GM12865 (cell line): ENCODE results near the gene PEX3.
"Not testable (repeated sequence)": the region's sequence is repeated elsewhere in the genome, so short reads cannot be mapped to it uniquely, and the experiment has no call there.

ENCODE experiments used
- DNase-seq: peaks from one replicate; pipeline ENCODE4 v3.0.0; 2010; ENCODE audit warnings: low read depth
- H3K4me3 ChIP-seq: 2 replicates; pipeline ENCODE4 v1.5.1; 2011; ENCODE audit warnings: mild to moderate bottlenecking, low read depth, low read length, control low read depth
- TF ChIP-seq, protein P1 (sequence below): IDR thresholded peaks from 2 replicates; pipeline ENCODE4 v1.5.1; 2011; ENCODE audit warnings: low read length, control low read depth, low read depth, inconsistent platforms; ENCODE audit not compliant: insufficient read depth; ENCODE audit errors: missing control alignments

The PEX3 gene

DNA sequence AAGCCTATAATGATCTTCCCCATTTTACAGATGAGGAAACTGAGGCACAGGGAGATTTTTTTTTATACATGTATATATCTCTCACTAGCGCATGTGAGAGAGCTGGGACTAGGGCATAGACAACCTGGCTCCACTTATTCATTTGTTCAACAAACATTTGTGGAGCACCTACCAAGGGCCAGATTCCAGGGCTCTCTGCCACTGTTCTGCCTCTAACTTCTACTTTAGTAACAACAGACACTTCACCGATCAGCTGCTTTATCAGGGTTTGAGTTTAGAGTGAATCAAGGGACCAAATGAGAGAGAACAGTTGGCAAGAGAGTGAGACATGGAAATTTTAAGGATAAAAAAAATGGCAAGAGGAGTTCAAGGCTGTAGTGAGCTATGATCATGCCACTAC lies 7.5 kb upstream of the PEX3 start:
- DNase-seq: no peak
- no peak overlapping the region for H3K4me3 ChIP-seq
- TF ChIP-seq, protein P1, sequence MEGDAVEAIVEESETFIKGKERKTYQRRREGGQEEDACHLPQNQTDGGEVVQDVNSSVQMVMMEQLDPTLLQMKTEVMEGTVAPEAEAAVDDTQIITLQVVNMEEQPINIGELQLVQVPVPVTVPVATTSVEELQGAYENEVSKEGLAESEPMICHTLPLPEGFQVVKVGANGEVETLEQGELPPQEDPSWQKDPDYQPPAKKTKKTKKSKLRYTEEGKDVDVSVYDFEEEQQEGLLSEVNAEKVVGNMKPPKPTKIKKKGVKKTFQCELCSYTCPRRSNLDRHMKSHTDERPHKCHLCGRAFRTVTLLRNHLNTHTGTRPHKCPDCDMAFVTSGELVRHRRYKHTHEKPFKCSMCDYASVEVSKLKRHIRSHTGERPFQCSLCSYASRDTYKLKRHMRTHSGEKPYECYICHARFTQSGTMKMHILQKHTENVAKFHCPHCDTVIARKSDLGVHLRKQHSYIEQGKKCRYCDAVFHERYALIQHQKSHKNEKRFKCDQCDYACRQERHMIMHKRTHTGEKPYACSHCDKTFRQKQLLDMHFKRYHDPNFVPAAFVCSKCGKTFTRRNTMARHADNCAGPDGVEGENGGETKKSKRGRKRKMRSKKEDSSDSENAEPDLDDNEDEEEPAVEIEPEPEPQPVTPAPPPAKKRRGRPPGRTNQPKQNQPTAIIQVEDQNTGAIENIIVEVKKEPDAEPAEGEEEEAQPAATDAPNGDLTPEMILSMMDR: no peak

DNA sequence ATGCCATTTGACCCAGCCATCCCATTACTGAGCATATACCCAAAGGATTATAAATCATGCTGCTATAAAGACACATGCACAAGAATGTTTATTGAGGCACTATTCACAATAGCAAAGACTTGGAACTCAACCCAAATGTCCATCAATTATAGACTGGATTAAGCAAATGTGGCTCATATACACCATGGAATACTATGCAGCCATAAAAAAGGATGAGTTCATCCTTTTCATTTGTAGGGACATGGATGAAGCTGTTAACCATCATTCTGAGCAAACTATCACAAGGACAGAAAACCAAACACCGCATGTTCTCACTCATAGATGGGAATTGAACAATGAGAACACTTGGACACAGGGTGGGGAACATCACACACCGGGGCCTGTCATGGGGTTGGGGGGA lies 2.7 kb upstream of the PEX3 start:
- DNase-seq, H3K4me3 ChIP-seq: not testable (repeated sequence)

DNA sequence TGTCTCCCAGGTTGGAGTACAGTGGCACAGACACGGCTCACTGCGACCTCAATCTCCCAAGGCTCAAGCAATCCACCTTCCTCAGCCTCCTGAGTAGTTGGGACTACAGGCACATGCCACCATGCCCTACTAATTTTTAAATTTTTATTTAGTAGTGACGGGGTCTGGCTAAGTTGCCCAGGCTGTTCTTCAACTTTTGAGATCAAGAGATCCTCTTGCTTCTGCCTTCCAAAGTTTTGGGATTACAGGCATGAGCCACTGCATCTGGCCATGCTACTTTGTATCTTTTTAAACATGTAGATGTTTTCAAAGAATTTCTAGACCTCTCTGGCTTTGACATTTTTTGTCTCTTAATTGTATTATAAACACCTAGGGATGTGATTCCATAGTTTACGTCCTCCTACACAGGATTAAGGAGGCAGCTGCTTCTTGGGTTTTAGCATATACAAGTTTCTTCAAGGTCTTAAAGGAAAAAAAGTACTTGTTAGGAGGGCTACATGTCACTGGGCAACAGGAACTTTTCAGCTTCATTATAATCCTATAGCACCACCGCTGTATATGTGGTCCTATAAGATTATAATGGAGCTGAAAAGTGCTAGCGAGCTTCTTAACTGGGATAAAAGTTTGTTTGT lies 1.4 kb upstream of the PEX3 start:
- no peak for DNase-seq
- TF ChIP-seq, protein P1: no peak

DNA sequence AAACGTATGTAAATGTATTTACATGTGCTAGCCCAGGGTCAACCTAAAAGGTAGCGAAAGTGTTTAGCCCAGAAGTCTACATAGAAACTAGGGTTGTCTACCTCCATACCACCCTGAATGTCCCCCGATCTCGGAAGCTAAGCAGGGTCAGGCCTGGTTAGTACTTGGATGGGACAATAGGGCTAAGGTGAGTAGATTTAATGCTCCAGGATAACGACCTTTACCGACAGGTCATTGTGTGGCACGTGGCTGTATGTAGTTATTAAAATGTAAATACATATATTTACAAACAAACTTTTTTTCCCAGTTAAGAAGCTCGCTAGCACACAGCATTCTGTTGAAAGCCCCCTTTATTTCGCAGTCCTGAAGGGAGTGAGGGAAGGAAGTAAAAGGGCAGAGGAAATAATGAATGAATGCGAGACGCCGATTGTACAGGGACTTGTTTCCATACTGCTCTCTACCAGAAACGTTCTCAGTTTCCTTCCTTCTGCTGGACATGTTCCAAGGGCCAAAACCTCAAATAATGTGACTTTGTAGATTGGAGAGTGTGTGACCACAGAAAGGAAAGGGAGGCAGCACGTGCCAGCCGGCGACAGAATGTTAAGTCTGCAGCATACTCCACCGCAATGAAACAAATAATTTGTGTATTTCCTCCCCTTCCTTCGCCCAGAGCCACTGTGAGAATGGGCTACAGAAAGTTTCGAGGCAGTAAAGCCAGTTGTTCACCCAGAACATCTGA lies 722 bp upstream of the PEX3 start:
- H3K4me3 ChIP-seq: peak overlapping the region; percentile 100
- peak; percentile 68 for DNase-seq
- TF ChIP-seq, protein P1: no peak

More for the DNA sequence above, 1.4 kb upstream of the PEX3 start:
- H3K4me3 ChIP-seq: peak overlapping the region; percentile 100

DNA sequence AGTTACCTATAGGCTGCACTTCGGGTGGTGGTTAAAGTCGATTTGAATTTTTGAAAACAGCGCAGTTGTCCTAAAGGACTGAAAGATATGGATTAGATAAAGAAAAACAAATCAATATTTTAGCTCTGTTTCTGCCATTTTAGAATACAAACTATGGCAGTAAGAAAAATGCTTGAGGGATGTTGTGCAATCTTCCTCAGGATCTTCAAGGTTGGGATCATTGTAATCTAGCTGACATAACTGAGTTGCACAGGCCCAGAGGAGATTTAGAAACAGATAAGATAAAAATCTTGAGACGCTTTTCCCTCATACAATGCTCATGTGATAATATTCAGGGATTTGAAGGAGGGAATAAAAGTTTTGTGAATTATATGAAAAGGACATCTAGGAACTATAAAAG lies 926 bp downstream of the PEX3 start:
- no peak for DNase-seq
- H3K4me3 ChIP-seq: peak overlapping the region; percentile 100
- TF ChIP-seq, protein P1: no peak

DNA sequence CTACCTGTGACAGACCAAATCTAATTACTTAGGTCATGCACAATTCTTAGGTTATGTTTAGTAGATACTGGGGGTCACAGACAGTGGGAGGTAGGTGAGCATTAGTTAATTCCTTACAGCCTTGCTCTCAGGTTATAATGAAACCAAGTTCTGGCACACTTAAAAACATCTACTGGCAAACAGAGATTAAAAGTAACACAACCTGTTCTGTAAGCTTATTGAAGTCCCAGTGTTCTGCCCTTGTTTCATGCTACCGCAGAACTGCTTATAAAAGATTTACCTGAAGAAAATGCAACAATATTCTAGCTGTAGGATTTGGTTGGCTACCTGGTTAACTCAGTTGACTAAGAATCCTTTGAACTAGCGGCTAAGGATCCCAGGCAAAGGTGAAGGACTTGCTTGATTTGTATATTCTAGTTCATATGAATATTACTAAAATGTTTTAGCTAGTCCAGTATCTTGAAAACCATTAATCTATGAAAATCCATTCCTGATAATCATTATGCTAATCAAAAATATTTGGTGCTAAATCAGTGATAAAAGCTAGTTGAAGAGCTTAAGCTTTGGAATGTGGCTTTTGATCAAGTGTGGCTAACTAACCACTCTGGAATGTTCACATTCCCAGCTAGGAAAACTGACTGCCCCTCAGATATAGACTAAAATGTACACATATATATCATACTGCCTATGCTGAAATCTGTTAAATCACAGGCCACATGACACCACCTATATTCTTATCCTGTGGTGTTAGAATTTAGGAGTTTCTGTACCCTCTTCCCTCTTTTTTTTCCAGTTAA lies 7.2 kb downstream of the PEX3 start:
- TF ChIP-seq, protein P1: no peak
- no peak overlapping the region for H3K4me3 ChIP-seq
- DNase-seq: no peak

DNA sequence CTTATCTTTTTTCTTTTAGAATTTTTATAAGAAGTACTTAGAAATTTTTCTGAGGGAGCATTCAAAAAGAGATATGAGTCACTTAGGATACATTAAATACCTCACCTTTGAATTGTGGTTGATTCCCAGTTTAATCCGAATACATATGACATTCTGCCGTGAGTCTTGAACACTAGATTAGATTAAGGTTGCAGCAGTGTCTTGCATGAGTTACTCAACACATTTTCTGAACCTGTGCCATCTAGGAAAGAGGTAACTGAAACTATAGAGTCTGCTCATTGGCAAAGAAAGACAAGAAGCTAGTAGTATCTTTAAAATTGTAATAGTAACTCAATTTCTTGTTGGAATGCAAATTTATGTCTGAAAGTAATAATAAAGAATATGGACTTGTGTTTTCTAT lies 14.9 kb downstream of the PEX3 start:
- DNase-seq: no peak
- TF ChIP-seq, protein P1: no peak
- no peak overlapping the region for H3K4me3 ChIP-seq
